Trophoblast cell (in vitro differentiated cells and primary cell): Measurements from ENCODE around the gene POU6F2.

ENCODE experiments used
- DNase-seq, 2 donors: peaks; one replicate each; pipeline ENCODE4 v3.0.0-alpha.2; 2016
- H2AFZ ChIP-seq: 2 replicates; pipeline ENCODE4 v1.6.1; 2013; ENCODE audit warnings: low read length, moderate library complexity, mild to moderate bottlenecking; ENCODE audit not compliant: insufficient read depth, poor library complexity
- H2AK5ac ChIP-seq: 2 replicates; pipeline ENCODE4 v1.6.1; 2013; ENCODE audit warnings: mild to moderate bottlenecking, low read length
- H2BK120ac ChIP-seq: 2 replicates; pipeline ENCODE4 v1.6.1; 2013; ENCODE audit warnings: low read length, mild to moderate bottlenecking, moderate library complexity; ENCODE audit not compliant: insufficient read depth, poor library complexity
- H2BK12ac ChIP-seq: 2 replicates; pipeline ENCODE4 v1.6.1; 2013; ENCODE audit warnings: mild to moderate bottlenecking, low read length, moderate library complexity
- H2BK5ac ChIP-seq: 2 replicates; pipeline ENCODE4 v1.6.1; 2013; ENCODE audit warnings: low read length, low read depth, moderate library complexity, mild to moderate bottlenecking; ENCODE audit not compliant: poor library complexity
- H3K14ac ChIP-seq: 2 replicates; pipeline ENCODE4 v1.6.1; 2013; ENCODE audit warnings: mild to moderate bottlenecking, low read length
- H3K18ac ChIP-seq: 2 replicates; pipeline ENCODE4 v1.6.1; 2013; ENCODE audit warnings: mild to moderate bottlenecking, low read length
- H3K23ac ChIP-seq: 2 replicates; pipeline ENCODE4 v1.6.1; 2013; ENCODE audit warnings: low read length
- H3K27ac ChIP-seq: 2 replicates; pipeline ENCODE4 v1.5.1; 2013; ENCODE audit warnings: low read depth, mild to moderate bottlenecking, inconsistent platforms, low read length, moderate library complexity
- H3K27me3 ChIP-seq: 2 replicates; pipeline ENCODE4 v1.6.1; 2013; ENCODE audit warnings: inconsistent platforms, mild to moderate bottlenecking, low read length, moderate library complexity; ENCODE audit not compliant: insufficient read depth
- H3K36me3 ChIP-seq, 2 experiments: 1 replicate in 1 of 2; 2 replicates in 1 of 2; pipeline ENCODE4 v1.6.1; 2013; ENCODE audit warnings: low read length in 2 of 2, mild to moderate bottlenecking in 2 of 2, moderate library complexity in 1 of 2; ENCODE audit not compliant: insufficient read depth in 2 of 2, control insufficient read depth in 1 of 2
- H3K4ac ChIP-seq: 2 replicates; pipeline ENCODE4 v1.6.1; 2013; ENCODE audit warnings: low read depth, mild to moderate bottlenecking, low read length, moderate library complexity
- H3K4me1 ChIP-seq, 2 experiments: 1 replicate in 1 of 2; 2 replicates in 1 of 2; pipeline ENCODE4 v1.6.1; 2013; ENCODE audit warnings: low read length in 2 of 2, mild to moderate bottlenecking in 2 of 2, moderate library complexity in 1 of 2; ENCODE audit not compliant: insufficient read depth in 2 of 2, control insufficient read depth in 1 of 2
- H3K4me2 ChIP-seq: 2 replicates; pipeline ENCODE4 v1.6.1; 2013; ENCODE audit warnings: inconsistent platforms, mild to moderate bottlenecking, low read length, moderate library complexity
- H3K4me3 ChIP-seq: 2 replicates; pipeline ENCODE4 v1.5.1; 2013; ENCODE audit warnings: mild to moderate bottlenecking, low read depth, low read length, inconsistent platforms
- H3K79me1 ChIP-seq: one replicate; pipeline ENCODE4 v1.6.1; 2013; ENCODE audit warnings: low read length
- H3K79me2 ChIP-seq: 2 replicates; pipeline ENCODE4 v1.6.1; 2013; ENCODE audit warnings: low read length, mild to moderate bottlenecking; ENCODE audit not compliant: control insufficient read depth, insufficient read depth, poor library complexity
- H3K9ac ChIP-seq: 2 replicates; pipeline ENCODE4 v1.6.1; 2013; ENCODE audit warnings: mild to moderate bottlenecking, low read length
- H3K9me3 ChIP-seq: 2 replicates; pipeline ENCODE4 v1.6.1; 2013; ENCODE audit warnings: low read depth, mild to moderate bottlenecking, control low read depth, inconsistent platforms, low read length; ENCODE audit not compliant: insufficient read depth
- H4K12ac ChIP-seq: 2 replicates; pipeline ENCODE4 v1.6.1; 2013; ENCODE audit warnings: low read depth, mild to moderate bottlenecking, low read length, moderate library complexity
- H4K8ac ChIP-seq: 2 replicates; pipeline ENCODE4 v1.6.1; 2013; ENCODE audit warnings: low read depth, mild to moderate bottlenecking, low read length, moderate library complexity
- H4K91ac ChIP-seq: one replicate; pipeline ENCODE4 v1.6.1; 2013; ENCODE audit warnings: low read depth, mild to moderate bottlenecking, low read length, moderate library complexity
- WGBS: extraction: QIAGEN DNeasy Blood & Tissue Kit; methylation state at CpG from one replicate; pipeline ENCODE4 v1.1.7; 2013; ENCODE audit warnings: missing lambda C conversion rate; ENCODE audit not compliant: insufficient read length, insufficient coverage; ENCODE audit errors: extremely low coverage; 5-methylcytosine and 5-hydroxymethylcytosine counted together

POU6F2 gene

GRCh38 chr7:39043531-39043930 lies 65.8 kb downstream of the POU6F2 start:
- Histone ChIP-seq H4K8ac (no peak overlapping the region), H3K18ac (no peak overlapping the region), H2AFZ (no peak overlapping the region), H4K12ac (no peak overlapping the region), H3K79me2 (no peaks in the 10 kb centered on the region), H3K9me3 (no peaks in the 10 kb centered on the region), H3K27ac (no peak overlapping the region), H2BK12ac (no peak overlapping the region), H4K91ac (no peak overlapping the region), H3K23ac (no peak overlapping the region), H2AK5ac (no peak overlapping the region), H2BK5ac (no peak overlapping the region), H3K27me3 (no peaks in the 10 kb centered on the region), H3K4me3 (no peak overlapping the region), H3K14ac (no peak overlapping the region), H3K4me2 (no peak overlapping the region), H3K4ac (no peak overlapping the region), H3K9ac (no peak overlapping the region), H3K36me3 (no peaks in the 10 kb centered on the region), H3K4me1 (no peaks in the 10 kb centered on the region), H3K79me1 (no peaks in the 10 kb centered on the region), H2BK120ac (no peak overlapping the region)
- no CpG with 5 or more reads among the region's 2 CpGs for WGBS
- DNase-seq, result no peak

- Histone ChIP-seq H2BK120ac (no peak overlapping the region), H3K9me3 (no peaks in the 10 kb centered on the region), H3K9ac (no peak overlapping the region), H3K18ac (no peak overlapping the region), H2AK5ac (no peak overlapping the region), H3K4me2 (no peak overlapping the region), H2AFZ (no peak overlapping the region), H3K14ac (no peak overlapping the region), H3K4me1 (no peaks in the 10 kb centered on the region), H3K79me2 (no peaks in the 10 kb centered on the region), H3K23ac (no peak overlapping the region), H3K27ac (no peak overlapping the region), H3K4me3 (no peak overlapping the region), H4K12ac (no peak overlapping the region), H3K36me3 (no peaks in the 10 kb centered on the region), H4K8ac (no peak overlapping the region), H3K79me1 (no peaks in the 10 kb centered on the region), H3K4ac (no peak overlapping the region), H4K91ac (no peak overlapping the region), H3K27me3 (no peaks in the 10 kb centered on the region), H2BK5ac (no peak overlapping the region), H2BK12ac (no peak overlapping the region)
- no peak for DNase-seq
- no CpG with 5 or more reads among the region's 4 CpGs for WGBS
Measured at GRCh38 chr7:39044489-39044888, 66.8 kb downstream of the POU6F2 start.

GRCh38 chr7:39045231-39045630 lies 67.5 kb downstream of the POU6F2 start:
- no peak overlapping the region for H3K4me3 ChIP-seq
- no peak overlapping the region for H3K23ac ChIP-seq
- no peak overlapping the region for H2AK5ac ChIP-seq
- H4K12ac ChIP-seq, result no peak overlapping the region
- no peak overlapping the region for H3K27ac ChIP-seq
- H3K79me1 ChIP-seq, result no peaks in the 10 kb centered on the region
- WGBS, result no CpG with 5 or more reads among the region's 1 CpG
- no peaks in the 10 kb centered on the region for H3K9me3 ChIP-seq
- no peaks in the 10 kb centered on the region for H3K79me2 ChIP-seq
- DNase-seq, result no peak
- H2BK5ac ChIP-seq, result no peak overlapping the region
- H3K4me1 ChIP-seq, result no peaks in the 10 kb centered on the region
- no peak overlapping the region for H4K8ac ChIP-seq
- H3K4me2 ChIP-seq, result no peak overlapping the region
- H3K4ac ChIP-seq, result no peak overlapping the region
- no peaks in the 10 kb centered on the region for H3K36me3 ChIP-seq
- no peaks in the 10 kb centered on the region for H3K27me3 ChIP-seq
- H4K91ac ChIP-seq, result no peak overlapping the region
- H3K18ac ChIP-seq, result no peak overlapping the region
- no peak overlapping the region for H2BK120ac ChIP-seq
- no peak overlapping the region for H3K9ac ChIP-seq
- no peak overlapping the region for H2BK12ac ChIP-seq
- H3K14ac ChIP-seq, result no peak overlapping the region
- H2AFZ ChIP-seq, result no peak overlapping the region

GRCh38 chr7:39051279-39051678 lies 73.6 kb downstream of the POU6F2 start:
- Histone ChIP-seq H4K12ac (no peak overlapping the region), H3K27me3 (no peaks in the 10 kb centered on the region), H2BK120ac (no peak overlapping the region), H3K9ac (no peak overlapping the region), H3K36me3 (no peaks in the 10 kb centered on the region), H2AK5ac (no peak overlapping the region), H4K8ac (no peak overlapping the region), H3K4me1 (no peaks in the 10 kb centered on the region), H4K91ac (no peak overlapping the region), H3K4ac (no peak overlapping the region), H2BK5ac (no peak overlapping the region), H3K27ac (no peak overlapping the region), H3K4me2 (no peak overlapping the region), H3K79me2 (no peaks in the 10 kb centered on the region), H3K9me3 (no peaks in the 10 kb centered on the region), H3K18ac (no peak overlapping the region), H3K4me3 (no peak overlapping the region), H3K23ac (no peak overlapping the region), H2AFZ (no peak overlapping the region), H3K79me1 (no peaks in the 10 kb centered on the region), H3K14ac (no peak overlapping the region), H2BK12ac (no peak overlapping the region)
- DNase-seq, result no peak
- WGBS, result no CpG with 5 or more reads among the region's 1 CpG
